Hepatocyte (in vitro differentiated cells): ENCODE results near the gene MAD1L1. TPM values are rescaled to one million over a fixed set of nuclear protein-coding genes. Genes with fewer than 3 reads are reported as not detected.

Experiments
- DNase-seq: peaks from one replicate; pipeline ENCODE4 v3.0.0-alpha.2; 2016; ENCODE audit warnings: low spot score
- H2AFZ ChIP-seq: fragments of 200-600 bp; sonication (generic); 2 replicates; pipeline ENCODE4 v1.6.0; 2016; ENCODE audit warnings: antibody characterized with exemption, mild to moderate bottlenecking
- H3K27ac ChIP-seq: fragments of 200-600 bp; sonication (generic); 2 replicates; pipeline ENCODE4 v1.5.1; 2016; ENCODE audit warnings: mild to moderate bottlenecking
- H3K27me3 ChIP-seq: fragments of 200-600 bp; sonication (generic); 2 replicates; pipeline ENCODE4 v1.6.1; 2016
- H3K36me3 ChIP-seq: fragments of 200-600 bp; sonication (generic); replicated peaks from 2 replicates; pipeline ENCODE4 v1.5.1; 2016; ENCODE audit warnings: low read depth; ENCODE audit not compliant: insufficient read depth
- H3K4me1 ChIP-seq: fragments of 200-600 bp; sonication (generic); 2 replicates; pipeline ENCODE4 v1.5.1; 2016; ENCODE audit warnings: mild to moderate bottlenecking, moderate library complexity; ENCODE audit not compliant: insufficient read depth
- H3K4me2 ChIP-seq: fragments of 200-600 bp; sonication (generic); 2 replicates; pipeline ENCODE4 v1.6.0; 2016
- H3K4me3 ChIP-seq: fragments of 200-600 bp; sonication (generic); 2 replicates; pipeline ENCODE4 v1.5.1; 2016; ENCODE audit warnings: mild to moderate bottlenecking
- H3K79me2 ChIP-seq: fragments of 200-600 bp; sonication (generic); 2 replicates; pipeline ENCODE4 v1.6.0; 2017; ENCODE audit warnings: mild to moderate bottlenecking
- H3K9me2 ChIP-seq: fragments of 200-600 bp; sonication (generic); replicated peaks from 2 replicates; pipeline ENCODE4 v1.6.0; 2017; ENCODE audit warnings: mild to moderate bottlenecking; ENCODE audit not compliant: insufficient read depth
- H3K9me3 ChIP-seq: fragments of 200-600 bp; sonication (generic); 2 replicates; pipeline ENCODE4 v1.5.1; 2016; ENCODE audit warnings: low read depth, mild to moderate bottlenecking
- H4K20me1 ChIP-seq: fragments of 200-600 bp; sonication (generic); 2 replicates; pipeline ENCODE4 v1.6.0; 2016; ENCODE audit warnings: mild to moderate bottlenecking; ENCODE audit not compliant: insufficient read depth, poor library complexity, severe bottlenecking
- CTCF ChIP-seq: fragments of 200-600 bp; sonication (generic); IDR thresholded peaks from 2 replicates; pipeline ENCODE4 v1.5.1; 2016; ENCODE audit warnings: antibody characterized with exemption, mild to moderate bottlenecking; ENCODE audit not compliant: poor library complexity
- EZH2 ChIP-seq: fragments of 200-600 bp; sonication (generic); IDR thresholded peaks from 2 replicates; pipeline ENCODE4 v1.6.1; 2016; ENCODE audit warnings: antibody characterized with exemption, mild to moderate bottlenecking, borderline replicate concordance
- EZH2phosphoT487 ChIP-seq: fragments of 200-600 bp; sonication (generic); IDR thresholded peaks from one replicate; pipeline ENCODE4 v1.6.1; 2018; ENCODE audit warnings: antibody characterized with exemption, mild to moderate bottlenecking, low read depth, moderate library complexity; ENCODE audit not compliant: unreplicated experiment, severe bottlenecking
- WGBS: methylation state at CpG from one replicate; pipeline ENCODE4 v1.1.6; 2016; ENCODE audit warnings: low lambda C conversion rate; ENCODE audit errors: missing lambda C conversion rate; 5-methylcytosine and 5-hydroxymethylcytosine counted together
- polyA plus RNA-seq: library from polyadenylated mRNA; unstranded; fragments of >200 nt; fragmentation: Nextera tagmentation; extraction: Ambion mirVana; gene quantifications from 2 replicates; pipeline ENCODE4 v1.2.1, GENCODE V29; 2016
- total RNA-seq: library from RNA; depleted of rRNA; stranded (reverse); fragments of >200 nt; gene quantifications from 2 replicates; pipeline ENCODE4 v1.2.3, GENCODE V29; 2014

Gene MAD1L1
- total and polyA plus RNA-seq, 2 experiments from 2014 or later = 30.7 to 31.0 TPM

- no peak overlapping the region for H3K4me3 ChIP-seq
- no peaks in the 10 kb centered on the region for H3K9me3 ChIP-seq
- H3K27ac ChIP-seq = peak overlapping the region; percentile 12
- no peaks in the 10 kb centered on the region for H3K36me3 ChIP-seq
- H4K20me1 ChIP-seq = no peaks in the 10 kb centered on the region
- no peaks in the 10 kb centered on the region for H3K9me2 ChIP-seq
- TF ChIP-seq EZH2phosphoT487 (no peak), EZH2 (no peak), CTCF (no peak)
- no peaks in the 10 kb centered on the region for H3K27me3 ChIP-seq
- WGBS = 90% methylated on average over 24 of the region's 24 CpGs
- H3K4me2 ChIP-seq = no peak overlapping the region
- H3K79me2 ChIP-seq = no peaks in the 10 kb centered on the region
- DNase-seq = no peak
- no peak overlapping the region for H2AFZ ChIP-seq
- H3K4me1 ChIP-seq = peaks cover 3% of the 10 kb centered on the region
Observed at GRCh38 chr7:2081526-2082135, 151.1 kb downstream of the MAD1L1 start.

- WGBS = 93% methylated on average over 14 of the region's 14 CpGs
- H2AFZ ChIP-seq = no peak overlapping the region
- no peaks in the 10 kb centered on the region for H3K9me3 ChIP-seq
- TF ChIP-seq CTCF (no peak), EZH2 (no peak), EZH2phosphoT487 (no peak)
- no peaks in the 10 kb centered on the region for H3K36me3 ChIP-seq
- H4K20me1 ChIP-seq = no peaks in the 10 kb centered on the region
- H3K4me2 ChIP-seq = no peak overlapping the region
- DNase-seq = no peak
- peaks cover 3% of the 10 kb centered on the region for H3K4me1 ChIP-seq
- H3K4me3 ChIP-seq = no peak overlapping the region
- H3K9me2 ChIP-seq = no peaks in the 10 kb centered on the region
- H3K79me2 ChIP-seq = no peaks in the 10 kb centered on the region
- H3K27ac ChIP-seq = no peak overlapping the region
- H3K27me3 ChIP-seq = no peaks in the 10 kb centered on the region
Observed at GRCh38 chr7:2080477-2080876, 152.3 kb downstream of the MAD1L1 start.

GRCh38 chr7:2080060-2080387 lies 152.7 kb downstream of the MAD1L1 start:
- no peaks in the 10 kb centered on the region for H4K20me1 ChIP-seq
- TF ChIP-seq EZH2phosphoT487 (no peak), CTCF (no peak), EZH2 (no peak)
- no peaks in the 10 kb centered on the region for H3K79me2 ChIP-seq
- H3K4me1 ChIP-seq = peaks cover 3% of the 10 kb centered on the region
- H3K36me3 ChIP-seq = no peaks in the 10 kb centered on the region
- 67% methylated on average over 6 of the region's 6 CpGs for WGBS
- DNase-seq = no peak
- no peak overlapping the region for H3K4me2 ChIP-seq
- H3K27me3 ChIP-seq = no peaks in the 10 kb centered on the region
- H3K9me2 ChIP-seq = no peaks in the 10 kb centered on the region
- H3K9me3 ChIP-seq = no peaks in the 10 kb centered on the region
- no peak overlapping the region for H3K27ac ChIP-seq
- no peak overlapping the region for H2AFZ ChIP-seq
- H3K4me3 ChIP-seq = no peak overlapping the region
